GM23338 (cell line): ENCODE measurements around the gene DPH6. TPM values are rescaled to one million over a fixed set of nuclear protein-coding genes. Genes with fewer than 3 reads are reported as not detected.
"Not testable (repeated sequence)": the region's sequence is repeated elsewhere in the genome, so short reads cannot be mapped to it uniquely, and the experiment has no call there.

Experiments used
- ATAC-seq: fragments of 200-7000 bp; cut with Tn5 transposase; 3 replicates; pipeline ENCODE4 v1.9.1; 2020
- DNase-seq: peaks from one replicate; pipeline ENCODE4 v3.0.0-alpha.2; 2015; ENCODE audit warnings: low spot score
- H2AFZ ChIP-seq: fragments of 200-600 bp; sonication (generic); 2 replicates; pipeline ENCODE4 v1.8.0; 2016; ENCODE audit warnings: antibody characterized with exemption, mild to moderate bottlenecking, moderate library complexity
- H3F3A ChIP-seq: fragments of 200-600 bp; sonication (generic); replicated peaks from 2 replicates; pipeline ENCODE4 v1.8.0; 2017; ENCODE audit warnings: antibody characterized with exemption, mixed run types, low read depth
- H3K27ac ChIP-seq: fragments of 200-600 bp; sonication (generic); 2 replicates; pipeline ENCODE4 v1.6.1; 2016; ENCODE audit warnings: low read depth
- H3K27me3 ChIP-seq: fragments of 200-600 bp; sonication (generic); 2 replicates; pipeline ENCODE4 v1.8.0; 2016; ENCODE audit warnings: mild to moderate bottlenecking, mixed run types, moderate library complexity; ENCODE audit not compliant: insufficient read depth
- H3K36me3 ChIP-seq: fragments of 200-600 bp; sonication (generic); 2 replicates; pipeline ENCODE4 v1.8.0; 2016; ENCODE audit warnings: mild to moderate bottlenecking; ENCODE audit not compliant: insufficient read depth
- H3K4me1 ChIP-seq: fragments of 200-600 bp; sonication (generic); 2 replicates; pipeline ENCODE4 v1.8.0; 2016; ENCODE audit warnings: mild to moderate bottlenecking, moderate library complexity; ENCODE audit not compliant: insufficient read depth
- H3K4me2 ChIP-seq: fragments of 200-600 bp; sonication (generic); 2 replicates; pipeline ENCODE4 v1.7.1; 2017; ENCODE audit warnings: mixed run types
- H3K4me3 ChIP-seq: fragments of 200-600 bp; sonication (generic); 2 replicates; pipeline ENCODE4 v1.6.1; 2016; ENCODE audit warnings: mixed run types
- H3K79me2 ChIP-seq: fragments of 200-600 bp; sonication (generic); replicated peaks from 2 replicates; pipeline ENCODE4 v1.8.0; 2017; ENCODE audit warnings: mild to moderate bottlenecking; ENCODE audit not compliant: insufficient read depth
- H3K9me2 ChIP-seq: fragments of 200-600 bp; sonication (generic); 2 replicates; pipeline ENCODE4 v1.8.0; 2017; ENCODE audit not compliant: insufficient read depth
- H4K20me1 ChIP-seq: fragments of 200-600 bp; sonication (generic); replicated peaks from 2 replicates; pipeline ENCODE4 v1.8.0; 2017; ENCODE audit warnings: mild to moderate bottlenecking; ENCODE audit not compliant: insufficient read depth
- H3K27ac Mint-ChIP-seq: 2 replicates; pipeline ENCODE4 v1.8.0; 2020; ENCODE audit warnings: inconsistent platforms, mild to moderate bottlenecking, moderate library complexity, mixed read lengths
- H3K27me3 Mint-ChIP-seq: 3 replicates; pipeline ENCODE4 v1.8.0; 2022; ENCODE audit warnings: low read depth, mild to moderate bottlenecking, moderate library complexity, mixed read lengths, inconsistent platforms; ENCODE audit not compliant: insufficient read depth, poor library complexity
- H3K36me3 Mint-ChIP-seq: 3 replicates; pipeline ENCODE4 v1.8.0; 2021; ENCODE audit warnings: low read depth, mild to moderate bottlenecking, inconsistent platforms, moderate library complexity, mixed read lengths
- H3K4me1 Mint-ChIP-seq: 3 replicates; pipeline ENCODE4 v1.8.0; 2020; ENCODE audit warnings: mild to moderate bottlenecking, inconsistent platforms, mixed read lengths
- H3K4me3 Mint-ChIP-seq: 3 replicates; pipeline ENCODE4 v1.8.0; 2021; ENCODE audit warnings: moderate library complexity, mild to moderate bottlenecking, inconsistent platforms, mixed read lengths
- H3K9me3 Mint-ChIP-seq: 3 replicates; pipeline ENCODE4 v1.8.0; 2020; ENCODE audit warnings: moderate library complexity, mild to moderate bottlenecking, inconsistent platforms, mixed read lengths
- CREB1 ChIP-seq: fragments of 250-450 bp; sonication (Bioruptor Pico); IDR thresholded peaks from 2 replicates; pipeline ENCODE4 v1.5.0; 2020; ENCODE audit warnings: low read depth, mild to moderate bottlenecking, moderate library complexity
- EZH2 ChIP-seq: fragments of 200-600 bp; sonication (generic); IDR thresholded peaks from one replicate; pipeline ENCODE4 v1.8.0; 2017; ENCODE audit warnings: antibody characterized with exemption, mild to moderate bottlenecking, low read depth; ENCODE audit not compliant: unreplicated experiment
- JUNB ChIP-seq: IDR thresholded peaks from one replicate; pipeline ENCODE4 v1.6.1; 2016; ENCODE audit warnings: antibody characterized with exemption; ENCODE audit not compliant: unreplicated experiment
- NANOG ChIP-seq: IDR thresholded peaks from 2 replicates; pipeline ENCODE4 v1.6.1; 2016; ENCODE audit warnings: antibody characterized with exemption, borderline replicate concordance
- STAT1 ChIP-seq: IDR thresholded peaks from one replicate; pipeline ENCODE4 v1.6.1; 2016; ENCODE audit warnings: antibody characterized with exemption; ENCODE audit not compliant: unreplicated experiment
- polyA plus RNA-seq: library from polyadenylated mRNA; unstranded; fragments of >200 nt; fragmentation: Nextera tagmentation; extraction: Ambion mirVana; gene quantifications from 2 replicates; pipeline ENCODE4 v1.2.1, GENCODE V29; 2016
- total RNA-seq: library from RNA; depleted of rRNA; stranded (reverse); fragments of >200 nt; shearing (Covaris generic); gene quantifications from 2 replicates; pipeline ENCODE4 v1.2.3, GENCODE V29; 2014
- TF ChIP-seq, protein P1 (sequence below): IDR thresholded peaks from one replicate; pipeline ENCODE4 v1.6.1; 2018; ENCODE audit warnings: antibody characterized with exemption; ENCODE audit not compliant: unreplicated experiment
- TF ChIP-seq, protein P2 (sequence below): IDR thresholded peaks from 2 replicates; pipeline ENCODE4 v1.6.1; 2016; ENCODE audit warnings: antibody characterized with exemption

Gene DPH6
- total and polyA plus RNA-seq, 2 experiments from 2014 or later = 37.9 to 46.9 TPM

DNA sequence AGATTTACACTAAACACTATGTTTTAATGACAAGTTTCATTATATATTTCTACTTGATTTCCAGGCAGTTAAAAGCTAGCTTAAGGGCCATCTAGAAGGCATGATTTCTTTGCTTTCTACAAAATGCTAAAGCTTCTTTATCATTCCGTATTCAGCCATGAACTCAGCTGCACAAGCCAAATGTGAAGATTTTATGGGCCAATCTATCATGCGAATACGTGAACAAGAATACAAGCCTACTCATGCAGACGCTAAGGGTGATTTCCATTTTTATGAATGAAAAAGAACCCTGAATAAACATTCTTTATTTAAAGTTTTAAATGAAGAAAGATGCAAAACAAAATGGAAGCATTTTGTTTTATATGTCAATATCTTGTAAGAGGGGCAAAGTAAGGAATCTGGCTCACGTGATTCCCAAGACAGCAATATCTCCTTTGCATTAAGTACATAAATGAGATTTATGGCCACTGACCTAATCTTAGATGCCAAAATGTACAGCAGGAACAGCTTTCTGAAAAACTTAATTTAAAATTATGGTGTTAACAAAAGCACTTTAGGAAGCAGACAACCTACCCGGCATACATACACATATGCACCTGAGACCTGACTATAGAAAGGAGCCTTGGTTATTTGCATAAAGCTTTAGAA is 215.8 kb downstream of the DPH6 start:
- ATAC-seq = no peak
- H3K9me2 ChIP-seq = no peaks in the 10 kb centered on the region

DNA sequence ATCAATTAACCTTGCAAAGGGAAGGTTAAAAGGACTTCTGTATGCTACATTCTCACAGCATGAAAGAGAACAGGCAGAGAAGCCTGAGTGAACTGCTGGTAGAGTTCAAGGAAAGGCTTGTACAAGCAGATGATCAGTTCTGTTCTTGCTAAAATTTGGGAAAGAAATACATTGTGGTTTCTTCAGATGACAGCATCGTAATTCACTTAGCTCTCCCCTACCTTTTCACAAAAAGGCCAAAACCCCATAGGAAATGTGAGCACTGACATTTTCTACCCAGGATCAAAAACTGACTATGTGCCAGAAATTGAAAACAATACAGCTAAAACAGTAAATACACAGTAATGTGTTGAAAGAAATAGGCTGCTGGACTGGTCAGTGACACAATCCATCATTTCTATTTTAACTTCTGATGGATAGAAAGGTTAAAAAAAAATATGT is 216.4 kb downstream of the DPH6 start:
- H3K36me3 Mint-ChIP-seq = no peaks in the 10 kb centered on the region
- no peak for ATAC-seq
- H4K20me1 ChIP-seq = no peaks in the 10 kb centered on the region

More for the DNA sequence above, 215.8 kb downstream of the DPH6 start:
- Histone ChIP-seq H3K27me3 (no peaks in the 10 kb centered on the region), H3K36me3 (no peaks in the 10 kb centered on the region), H3F3A (no peaks in the 10 kb centered on the region), H4K20me1 (no peaks in the 10 kb centered on the region), H2AFZ (no peak overlapping the region), H3K4me3 (no peak overlapping the region), H3K79me2 (no peaks in the 10 kb centered on the region), H3K27ac (no peak overlapping the region), H3K4me1 (peaks cover 11% of the 10 kb centered on the region; the same call in 1 of the 2 replicates), H3K4me2 (0 out of 2 replicates have a peak overlapping the region, but pooled peaks have one; percentile 0)
- no peaks in the 10 kb centered on the region for H3K36me3 Mint-ChIP-seq
- H3K4me1 Mint-ChIP-seq = peaks cover 12% of the 10 kb centered on the region; the same call in 2 of the 3 replicates
- peak overlapping the region; percentile 32; the same call in 1 of the 2 replicates for H3K27ac Mint-ChIP-seq
- H3K4me3 Mint-ChIP-seq = no peak overlapping the region
- H3K27me3 Mint-ChIP-seq = no peaks in the 10 kb centered on the region
- DNase-seq = no peak
- no peak for TF ChIP-seq EZH2
- no peak for TF ChIP-seq STAT1
- no peak for TF ChIP-seq CREB1 (CRISPR knock-in tag)
- TF ChIP-seq JUNB = no peak
- no peaks in the 10 kb centered on the region for H3K9me3 Mint-ChIP-seq

DNA sequence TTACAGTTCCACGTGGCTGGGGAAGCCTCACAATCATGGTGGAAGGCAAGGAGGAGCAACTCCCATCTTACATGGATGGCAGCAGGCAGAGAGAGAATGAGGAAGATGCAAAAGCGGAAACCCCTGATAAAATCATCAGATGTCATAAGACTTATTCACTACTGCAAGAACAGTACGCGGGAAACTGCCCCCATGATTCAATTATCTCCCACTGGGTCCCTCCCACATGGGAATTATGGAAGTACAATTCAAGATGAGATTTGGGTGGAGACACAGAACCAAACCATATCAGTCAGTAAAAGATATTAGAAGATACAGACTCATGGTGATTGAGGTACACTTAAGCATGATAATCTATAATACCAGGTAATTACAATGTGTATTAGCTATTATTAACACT is 217.1 kb downstream of the DPH6 start:
- not testable (repeated sequence) for H3F3A ChIP-seq, H3K4me2 ChIP-seq, H3K27me3 Mint-ChIP-seq, DNase-seq, H3K27ac ChIP-seq, H3K36me3 Mint-ChIP-seq, H3K9me3 Mint-ChIP-seq, H3K4me3 Mint-ChIP-seq, H3K79me2 ChIP-seq, H3K27ac Mint-ChIP-seq, H3K9me2 ChIP-seq, H3K36me3 ChIP-seq, ATAC-seq, H2AFZ ChIP-seq, H3K4me3 ChIP-seq, H4K20me1 ChIP-seq, H3K27me3 ChIP-seq
- peaks cover 12% of the 10 kb centered on the region; the same call in 2 of the 3 replicates for H3K4me1 Mint-ChIP-seq
- H3K4me1 ChIP-seq = peaks cover 11% of the 10 kb centered on the region; the same call in 1 of the 2 replicates

More for the DNA sequence above, 216.4 kb downstream of the DPH6 start:
- H3K27ac ChIP-seq = no peak overlapping the region
- H3K9me2 ChIP-seq = no peaks in the 10 kb centered on the region
- Mint-ChIP-seq H3K9me3 (no peaks in the 10 kb centered on the region), H3K27ac (no peak overlapping the region), H3K4me1 (peaks cover 12% of the 10 kb centered on the region; the same call in 2 of the 3 replicates), H3K4me3 (no peak overlapping the region), H3K27me3 (no peaks in the 10 kb centered on the region)
- H3K27me3 ChIP-seq = no peaks in the 10 kb centered on the region
- H3K4me3 ChIP-seq = no peak overlapping the region
- no peak overlapping the region for H2AFZ ChIP-seq
- peaks cover 11% of the 10 kb centered on the region; the same call in 1 of the 2 replicates for H3K4me1 ChIP-seq
- H3K36me3 ChIP-seq = no peaks in the 10 kb centered on the region
- H3K79me2 ChIP-seq = no peaks in the 10 kb centered on the region
- H3K4me2 ChIP-seq = no peak overlapping the region
- no peak for DNase-seq
- TF ChIP-seq JUNB (no peak), NANOG (no peak), EZH2 (no peak), CREB1 (CRISPR knock-in tag) (no peak)
- TF ChIP-seq, protein P1, sequence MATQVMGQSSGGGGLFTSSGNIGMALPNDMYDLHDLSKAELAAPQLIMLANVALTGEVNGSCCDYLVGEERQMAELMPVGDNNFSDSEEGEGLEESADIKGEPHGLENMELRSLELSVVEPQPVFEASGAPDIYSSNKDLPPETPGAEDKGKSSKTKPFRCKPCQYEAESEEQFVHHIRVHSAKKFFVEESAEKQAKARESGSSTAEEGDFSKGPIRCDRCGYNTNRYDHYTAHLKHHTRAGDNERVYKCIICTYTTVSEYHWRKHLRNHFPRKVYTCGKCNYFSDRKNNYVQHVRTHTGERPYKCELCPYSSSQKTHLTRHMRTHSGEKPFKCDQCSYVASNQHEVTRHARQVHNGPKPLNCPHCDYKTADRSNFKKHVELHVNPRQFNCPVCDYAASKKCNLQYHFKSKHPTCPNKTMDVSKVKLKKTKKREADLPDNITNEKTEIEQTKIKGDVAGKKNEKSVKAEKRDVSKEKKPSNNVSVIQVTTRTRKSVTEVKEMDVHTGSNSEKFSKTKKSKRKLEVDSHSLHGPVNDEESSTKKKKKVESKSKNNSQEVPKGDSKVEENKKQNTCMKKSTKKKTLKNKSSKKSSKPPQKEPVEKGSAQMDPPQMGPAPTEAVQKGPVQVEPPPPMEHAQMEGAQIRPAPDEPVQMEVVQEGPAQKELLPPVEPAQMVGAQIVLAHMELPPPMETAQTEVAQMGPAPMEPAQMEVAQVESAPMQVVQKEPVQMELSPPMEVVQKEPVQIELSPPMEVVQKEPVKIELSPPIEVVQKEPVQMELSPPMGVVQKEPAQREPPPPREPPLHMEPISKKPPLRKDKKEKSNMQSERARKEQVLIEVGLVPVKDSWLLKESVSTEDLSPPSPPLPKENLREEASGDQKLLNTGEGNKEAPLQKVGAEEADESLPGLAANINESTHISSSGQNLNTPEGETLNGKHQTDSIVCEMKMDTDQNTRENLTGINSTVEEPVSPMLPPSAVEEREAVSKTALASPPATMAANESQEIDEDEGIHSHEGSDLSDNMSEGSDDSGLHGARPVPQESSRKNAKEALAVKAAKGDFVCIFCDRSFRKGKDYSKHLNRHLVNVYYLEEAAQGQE = no peak
- TF ChIP-seq, protein P2, sequence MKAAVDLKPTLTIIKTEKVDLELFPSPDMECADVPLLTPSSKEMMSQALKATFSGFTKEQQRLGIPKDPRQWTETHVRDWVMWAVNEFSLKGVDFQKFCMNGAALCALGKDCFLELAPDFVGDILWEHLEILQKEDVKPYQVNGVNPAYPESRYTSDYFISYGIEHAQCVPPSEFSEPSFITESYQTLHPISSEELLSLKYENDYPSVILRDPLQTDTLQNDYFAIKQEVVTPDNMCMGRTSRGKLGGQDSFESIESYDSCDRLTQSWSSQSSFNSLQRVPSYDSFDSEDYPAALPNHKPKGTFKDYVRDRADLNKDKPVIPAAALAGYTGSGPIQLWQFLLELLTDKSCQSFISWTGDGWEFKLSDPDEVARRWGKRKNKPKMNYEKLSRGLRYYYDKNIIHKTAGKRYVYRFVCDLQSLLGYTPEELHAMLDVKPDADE = no peak
- no peaks in the 10 kb centered on the region for H3F3A ChIP-seq
